HG02571 (cell line): ENCODE data around the gene EEPD1.

Experiments
- ATAC-seq: cut with Tn5 transposase; IDR thresholded peaks from one replicate; pipeline ENCODE4 v1.9.1; 2021; ENCODE audit warnings: mild to moderate bottlenecking, moderate library complexity; ENCODE audit not compliant: unreplicated experiment

EEPD1 gene

DNA sequence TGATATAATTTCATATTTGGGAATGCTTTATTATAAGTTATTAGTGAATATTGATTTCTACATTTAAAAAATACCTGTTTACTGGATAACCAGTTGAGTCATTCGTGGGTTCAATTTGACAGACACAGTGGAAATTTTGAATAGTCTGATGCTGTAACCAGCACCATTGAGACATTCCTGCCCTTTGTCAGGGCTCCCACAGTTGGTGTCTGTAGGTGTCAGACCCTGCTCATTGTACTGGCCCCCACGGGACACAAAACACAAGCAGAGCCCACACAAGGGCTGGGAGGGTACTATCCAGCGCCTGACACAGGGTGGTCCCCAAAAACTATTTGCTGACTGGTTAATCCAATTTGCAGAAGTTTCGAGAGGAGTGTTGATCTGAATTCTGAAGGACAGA, 35.9 kb downstream of the EEPD1 start:
- no peak for ATAC-seq

DNA sequence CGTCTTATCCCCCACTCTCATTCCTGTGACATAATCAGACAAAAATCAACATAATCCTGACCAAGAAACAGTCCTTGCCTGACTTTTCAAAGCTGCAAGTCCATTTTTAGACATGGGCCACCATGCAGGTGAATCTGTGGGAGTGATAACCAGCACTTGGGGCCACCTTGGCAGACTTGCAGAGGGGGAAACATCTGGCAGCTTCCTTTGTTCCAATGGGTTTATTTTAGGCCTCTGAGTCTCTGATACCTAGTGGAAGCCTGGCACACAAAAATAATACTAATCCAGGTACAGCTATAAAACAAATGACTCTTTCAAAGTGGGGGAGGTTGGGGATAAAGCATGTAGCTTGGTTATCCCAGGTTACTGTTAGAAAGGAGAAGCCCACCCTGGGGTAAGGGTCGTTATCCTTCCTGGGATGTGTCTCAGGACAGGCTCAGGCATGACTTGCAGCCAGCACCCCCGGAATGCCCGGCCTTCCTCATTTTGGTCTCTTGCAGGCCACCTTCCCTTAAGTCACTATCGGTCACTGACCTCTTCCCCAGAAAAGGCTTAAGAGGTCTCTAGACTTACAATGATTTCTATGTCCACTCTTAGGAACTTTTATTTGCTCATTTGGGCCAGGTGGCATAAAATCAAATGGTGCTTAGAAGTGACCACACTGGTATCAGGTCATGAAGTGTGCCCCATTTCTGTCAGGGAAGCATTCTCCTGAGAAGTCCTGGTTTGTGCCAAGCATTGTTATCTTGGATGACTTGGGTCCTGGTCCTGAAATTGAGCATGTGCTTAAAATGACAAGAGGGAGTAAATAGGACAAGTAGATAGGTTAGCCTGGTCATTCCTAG, 37.6 kb downstream of the EEPD1 start:
- ATAC-seq: no peak

DNA sequence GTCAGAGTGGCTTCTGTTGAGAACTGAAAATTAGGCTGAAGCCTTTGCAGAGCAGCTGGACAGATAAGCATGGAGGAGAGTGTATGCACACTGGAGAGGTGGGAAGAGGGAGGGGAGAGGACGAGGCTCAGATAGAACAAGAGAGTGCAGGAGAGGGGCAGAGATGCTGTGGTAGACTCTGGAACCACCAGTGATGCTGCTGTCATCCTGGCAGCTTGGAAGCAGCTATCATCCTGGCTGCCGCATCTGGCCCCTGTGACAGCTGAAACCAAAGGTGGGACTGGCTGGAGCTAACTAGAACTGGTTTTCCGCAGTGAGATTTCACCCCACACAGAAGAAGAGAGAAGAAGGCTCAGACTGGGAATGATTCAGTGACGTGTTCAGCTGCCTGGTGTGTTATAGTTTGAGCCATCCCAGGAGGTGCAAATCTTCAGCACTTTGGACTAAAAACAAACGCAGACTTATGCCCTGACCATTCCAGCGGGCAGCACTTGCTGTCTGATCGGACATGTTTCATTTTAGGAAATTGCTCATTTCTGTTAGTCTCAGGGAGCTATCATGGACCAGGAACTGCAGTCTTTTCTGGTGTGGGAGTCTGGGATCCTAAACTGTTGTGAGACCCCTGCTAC, 38.4 kb downstream of the EEPD1 start:
- no peak for ATAC-seq

DNA sequence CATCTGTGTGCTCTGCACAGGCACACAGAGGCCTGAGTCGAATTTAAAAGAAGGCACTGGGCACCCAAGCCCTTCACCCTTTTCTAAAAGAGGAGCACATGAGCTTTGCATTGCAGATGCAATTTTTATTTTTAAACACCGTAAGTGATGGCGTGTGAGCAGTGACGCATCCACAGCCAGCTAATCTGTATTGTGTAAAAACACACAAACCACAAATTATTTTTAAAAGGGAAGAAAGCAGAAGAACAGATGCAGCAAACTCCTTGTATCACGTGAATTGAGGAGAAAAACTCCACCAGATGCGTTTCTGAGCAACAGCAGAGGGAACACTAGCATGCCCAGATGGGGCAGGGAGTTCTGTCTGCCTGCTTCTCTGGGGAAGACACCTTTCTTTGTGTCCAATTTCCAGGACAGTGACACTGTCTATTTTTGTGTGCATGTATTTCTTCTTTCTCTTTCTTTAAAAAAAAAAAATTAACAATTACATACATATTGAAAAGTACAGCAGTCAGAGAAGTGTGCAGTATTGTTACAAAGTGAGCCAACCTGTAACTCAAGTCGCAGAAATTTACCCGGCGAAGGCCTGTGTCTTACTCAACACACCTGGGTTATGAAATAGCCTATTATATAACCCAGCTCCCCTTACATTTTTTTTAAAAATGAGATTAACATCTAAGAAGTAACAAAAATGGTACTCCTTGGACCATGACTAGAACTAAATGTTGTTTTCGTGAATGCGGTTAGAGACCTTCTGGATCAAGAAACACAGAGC, 39.2 kb downstream of the EEPD1 start:
- no peak for ATAC-seq

DNA sequence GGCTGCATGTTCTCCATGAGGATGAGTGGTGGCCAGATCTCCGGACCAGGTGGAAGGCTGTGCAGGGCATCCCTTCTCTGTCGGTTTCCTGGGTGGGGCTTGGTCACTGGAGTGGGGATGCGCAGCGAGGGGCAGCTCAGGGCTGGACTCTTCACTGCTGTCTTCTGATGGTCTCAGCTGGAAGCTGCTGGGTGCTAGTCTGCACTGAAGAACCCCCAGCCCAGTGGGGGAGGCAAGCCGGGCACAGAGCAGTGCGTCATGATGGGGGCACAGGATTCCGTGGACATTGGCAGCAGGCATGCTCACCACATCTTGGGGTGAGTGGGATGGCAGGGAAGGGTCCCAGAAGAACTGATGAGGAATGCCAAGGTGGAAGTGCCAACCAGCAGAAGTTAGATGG, 39.8 kb downstream of the EEPD1 start:
- no peak for ATAC-seq

DNA sequence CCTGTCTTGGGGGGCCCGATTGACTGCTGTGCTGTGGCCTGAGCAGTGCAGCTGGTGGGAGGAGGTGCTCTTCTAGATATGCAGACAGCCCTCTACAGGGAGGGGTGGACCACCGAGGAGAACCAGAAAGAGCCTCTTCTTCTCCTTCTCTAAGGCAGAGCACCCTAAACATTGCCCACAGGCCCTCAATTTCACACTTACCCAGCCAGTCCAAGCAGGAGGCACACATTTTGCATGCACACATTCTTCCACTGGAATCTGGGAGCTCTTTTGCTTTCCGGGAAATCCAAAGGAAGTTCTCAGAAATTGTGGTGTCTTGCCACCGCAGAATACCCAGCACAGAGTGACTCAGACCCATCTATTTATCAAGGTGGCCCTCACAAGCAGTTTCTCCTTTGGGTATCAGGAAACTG, 45.8 kb downstream of the EEPD1 start:
- no peak for ATAC-seq

DNA sequence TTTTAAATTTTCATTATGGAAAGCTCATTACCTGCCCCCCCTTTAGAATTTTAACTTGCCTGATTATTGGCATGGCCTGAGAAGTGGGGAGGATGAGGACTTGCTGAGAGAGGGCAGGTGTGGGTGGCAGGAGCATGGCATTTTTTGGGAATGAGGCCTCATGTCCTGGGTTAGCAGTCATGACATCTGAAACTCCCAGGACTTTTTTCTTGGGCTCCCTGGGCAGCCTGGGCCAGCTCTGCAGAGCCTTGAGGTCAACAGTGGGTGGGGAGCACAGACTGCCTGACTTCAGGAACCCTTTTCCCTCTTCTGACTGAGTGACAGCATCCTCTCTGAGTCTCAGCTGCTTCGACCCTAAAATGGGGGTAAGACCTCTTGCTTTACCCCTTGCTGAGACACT, 46.3 kb downstream of the EEPD1 start:
- no peak for ATAC-seq

DNA sequence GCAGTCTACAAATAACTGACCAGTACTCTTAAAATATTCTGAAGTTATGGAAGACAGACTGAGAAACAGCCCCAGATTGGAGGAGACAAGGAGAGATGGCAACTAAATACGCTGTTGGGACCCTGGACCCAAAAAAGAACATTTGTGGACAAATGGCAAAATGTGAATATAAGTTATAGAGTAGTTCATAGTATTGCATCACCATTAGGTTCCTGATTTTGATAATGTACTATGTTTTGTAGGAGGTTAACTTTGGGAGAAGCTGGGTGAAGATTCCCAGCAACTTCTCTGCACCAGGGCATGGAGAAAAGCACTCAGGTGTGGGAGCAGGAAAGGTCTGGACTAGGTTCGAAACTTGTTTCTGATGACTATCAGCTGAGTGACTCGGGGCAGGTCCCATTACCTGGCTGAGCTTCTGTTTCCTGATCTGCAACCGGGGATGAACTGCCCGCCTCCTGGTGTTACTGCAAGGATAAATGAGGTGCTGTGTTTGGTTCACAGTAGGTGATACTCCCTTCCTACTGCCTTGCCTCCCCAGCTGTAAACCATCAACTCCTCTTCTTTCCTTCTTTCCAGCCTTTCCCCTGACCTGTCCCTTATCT, 48.2 kb downstream of the EEPD1 start:
- ATAC-seq: no peak

DNA sequence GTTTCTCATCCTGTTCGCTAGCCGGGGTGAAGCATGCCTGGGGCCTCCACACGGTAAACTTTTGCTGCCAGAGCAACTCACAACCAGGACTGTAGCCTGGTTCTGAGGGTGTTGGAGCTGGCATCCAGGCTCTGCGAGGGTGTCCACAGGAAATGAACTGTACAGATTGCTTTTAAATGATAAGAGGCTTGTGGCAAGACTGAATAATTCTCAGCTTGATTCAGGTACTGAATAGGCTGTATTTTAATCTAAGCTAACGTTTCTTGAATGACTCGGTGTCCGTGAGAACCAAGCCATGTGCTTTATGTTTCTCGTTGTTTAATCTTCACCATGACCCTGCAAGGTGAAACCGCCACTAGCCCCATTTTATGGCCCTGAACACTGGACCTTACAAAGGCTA, 49.3 kb downstream of the EEPD1 start:
- no peak for ATAC-seq

DNA sequence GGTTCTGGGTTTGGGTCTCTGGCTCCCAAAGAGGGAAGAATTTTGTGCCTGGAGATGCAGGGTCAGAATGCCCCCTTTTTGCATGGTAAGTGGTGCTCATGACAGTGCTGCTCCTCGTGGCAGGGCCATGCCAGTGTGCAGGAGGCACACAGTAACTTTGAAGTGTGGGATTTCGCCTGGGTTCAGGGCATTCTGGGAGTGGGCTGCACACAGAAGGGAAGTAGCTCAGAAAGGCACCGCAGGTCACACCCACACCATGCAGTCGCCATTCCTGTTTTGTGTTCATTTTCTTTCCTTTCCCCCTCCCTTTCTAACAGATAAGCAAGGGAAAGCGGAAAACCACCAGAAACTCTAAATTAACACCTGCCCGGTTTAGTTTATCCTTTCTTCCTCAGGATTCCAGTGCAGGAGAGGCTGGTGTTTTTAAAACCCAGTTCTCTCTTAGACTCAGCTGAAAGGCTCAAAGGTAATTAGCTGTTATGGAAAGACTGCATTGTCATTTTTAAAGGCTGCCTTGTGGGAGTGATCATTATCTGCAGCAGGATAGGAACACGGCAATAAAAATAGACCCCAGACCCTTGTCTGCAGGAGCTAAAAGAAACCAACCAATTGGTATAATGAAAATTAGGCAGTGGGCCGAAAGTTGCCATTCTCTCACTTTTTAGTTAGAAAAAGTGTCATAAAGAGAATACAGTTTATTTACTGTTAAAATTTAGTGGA, 50.2 kb downstream of the EEPD1 start:
- ATAC-seq: no peak

DNA sequence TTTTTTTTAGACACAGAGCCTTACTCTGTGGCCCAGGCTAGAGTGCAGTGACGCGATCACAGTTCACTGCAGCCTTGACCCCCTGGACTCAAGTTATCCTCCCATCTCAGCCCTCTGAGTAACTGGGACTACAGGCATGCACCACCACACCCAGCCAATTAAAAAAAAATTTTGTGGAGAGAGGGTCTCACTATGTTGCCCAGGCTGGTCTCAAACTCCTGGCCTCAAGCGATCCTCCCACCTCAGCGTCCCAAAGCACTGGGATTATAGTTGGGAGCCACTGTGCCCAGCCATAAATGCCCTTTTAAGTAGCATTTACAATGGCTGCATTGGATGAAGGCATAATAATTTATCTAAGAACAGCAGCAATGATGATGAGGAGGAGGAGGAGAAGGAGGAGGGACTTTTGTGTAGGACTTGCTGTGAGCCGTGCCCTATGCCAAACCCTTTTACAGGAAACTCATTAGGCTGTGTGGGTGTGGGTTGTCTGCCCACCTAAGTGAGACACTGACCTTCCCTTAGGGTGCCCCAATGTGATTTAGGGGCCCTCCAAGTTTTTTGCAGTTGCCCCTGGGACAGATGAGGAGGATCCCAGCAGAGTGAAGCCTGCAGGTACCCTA, 51.1 kb downstream of the EEPD1 start:
- ATAC-seq: no peak

DNA sequence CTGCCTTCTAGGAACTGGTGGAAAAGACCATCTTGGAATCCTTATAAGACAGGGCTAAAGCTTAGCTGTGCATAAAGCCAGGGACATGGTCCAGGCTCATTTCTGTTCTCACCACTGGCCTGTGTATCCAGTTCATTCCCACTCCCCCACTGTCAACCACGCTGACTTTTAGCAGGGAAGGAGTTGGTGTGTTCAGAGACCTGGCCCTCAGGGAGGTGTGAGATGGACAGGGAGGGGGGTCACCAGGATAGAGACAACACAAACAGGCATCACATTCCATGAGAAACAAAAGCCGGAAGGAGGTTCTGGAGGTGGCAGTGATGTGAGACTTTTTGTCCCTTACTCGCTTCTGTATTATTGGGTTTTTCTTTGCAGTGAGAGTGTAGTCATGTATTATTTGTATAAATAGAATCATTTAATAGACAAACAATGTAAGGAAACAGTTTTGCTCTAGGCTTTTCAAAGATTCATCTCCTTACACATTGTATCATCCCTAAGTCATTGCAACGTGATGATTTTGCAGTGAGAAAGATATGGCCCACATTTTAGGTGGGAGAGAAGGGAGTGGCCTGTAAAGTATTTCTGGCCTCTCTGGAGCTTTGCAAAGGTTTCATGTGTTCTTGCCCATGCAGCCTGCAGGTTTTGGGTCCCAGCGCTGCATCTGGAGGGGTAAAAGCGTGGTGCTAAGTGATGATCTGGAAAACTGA, 52.0 kb downstream of the EEPD1 start:
- ATAC-seq: no peak

DNA sequence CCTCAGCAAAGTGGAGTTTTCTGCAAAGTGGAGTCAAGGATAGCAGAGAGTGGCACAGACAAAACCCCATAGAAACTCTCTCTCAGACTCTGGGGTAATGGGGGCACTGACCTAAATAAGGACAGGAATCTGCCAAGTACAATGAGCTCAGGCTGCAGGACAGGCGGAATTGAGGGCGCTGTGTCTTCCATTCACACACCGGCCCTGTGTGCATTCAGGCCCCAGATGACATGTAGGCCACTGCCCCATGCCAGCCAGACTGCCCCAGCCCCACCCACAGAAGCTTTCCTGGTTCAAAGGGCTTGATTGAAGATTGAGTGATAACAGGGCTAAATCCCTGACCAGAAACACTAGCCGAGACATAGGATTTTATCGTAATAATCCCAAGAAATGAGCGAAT, 52.7 kb downstream of the EEPD1 start:
- ATAC-seq: no peak

DNA sequence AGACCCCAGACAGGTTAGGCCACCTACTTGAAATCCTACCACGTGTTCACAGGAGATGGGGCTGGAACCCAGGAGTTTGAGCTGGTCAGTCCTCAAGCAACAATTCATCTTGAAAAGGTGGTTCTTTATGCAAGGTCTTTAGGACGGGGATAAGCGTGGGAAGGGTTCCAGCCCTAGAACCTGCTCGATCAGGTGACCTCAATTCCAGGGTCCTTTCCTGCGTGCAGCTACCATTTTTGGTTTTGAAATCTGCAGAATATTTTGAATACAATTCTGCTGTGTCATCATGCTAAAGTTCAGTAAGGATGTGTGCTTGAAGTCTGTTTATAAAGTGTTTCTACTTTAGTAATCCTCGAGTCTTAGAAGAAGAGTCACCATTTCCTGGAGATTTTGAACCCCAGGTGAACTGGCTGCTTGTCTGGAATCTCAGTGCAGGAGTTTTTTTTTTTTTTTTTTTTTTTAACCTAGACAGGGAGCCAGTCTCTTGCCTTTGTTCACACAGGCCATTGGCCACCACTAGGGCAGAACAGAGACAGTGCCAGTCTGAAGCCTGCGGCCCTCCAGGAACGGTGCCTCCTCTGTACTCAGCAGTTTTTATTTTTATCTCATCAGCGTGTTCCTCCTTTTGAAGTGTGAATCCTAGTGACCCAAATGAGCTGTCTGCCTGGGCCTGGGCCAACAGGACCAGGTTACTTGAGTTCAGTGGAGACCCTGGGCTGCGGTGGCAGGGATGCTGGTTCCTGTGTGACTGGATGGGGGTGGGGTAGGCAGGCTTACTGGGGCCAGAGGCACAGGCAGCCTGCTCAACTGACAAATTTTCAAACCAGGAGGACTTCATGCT, 54.6 kb downstream of the EEPD1 start:
- no peak for ATAC-seq

DNA sequence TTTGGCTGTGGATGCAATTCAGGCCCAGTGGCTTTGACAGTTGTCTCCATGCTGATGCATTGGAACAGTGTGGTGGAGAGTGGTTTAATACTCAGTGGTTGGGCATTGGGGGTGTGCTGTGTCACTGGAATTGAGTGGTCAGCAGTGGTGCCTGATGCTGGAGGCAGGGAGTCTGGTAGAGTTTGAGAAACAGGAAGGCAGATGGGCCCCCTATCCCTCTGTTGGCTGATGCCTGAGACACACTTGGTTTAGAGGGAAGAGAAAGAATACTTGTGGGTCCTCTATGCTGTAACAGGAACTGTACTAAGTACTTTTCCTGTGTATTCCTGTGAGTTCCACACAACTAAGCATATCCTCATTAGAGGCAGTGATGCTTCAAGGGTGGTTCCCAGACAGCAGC, 55.4 kb downstream of the EEPD1 start:
- ATAC-seq: no peak

DNA sequence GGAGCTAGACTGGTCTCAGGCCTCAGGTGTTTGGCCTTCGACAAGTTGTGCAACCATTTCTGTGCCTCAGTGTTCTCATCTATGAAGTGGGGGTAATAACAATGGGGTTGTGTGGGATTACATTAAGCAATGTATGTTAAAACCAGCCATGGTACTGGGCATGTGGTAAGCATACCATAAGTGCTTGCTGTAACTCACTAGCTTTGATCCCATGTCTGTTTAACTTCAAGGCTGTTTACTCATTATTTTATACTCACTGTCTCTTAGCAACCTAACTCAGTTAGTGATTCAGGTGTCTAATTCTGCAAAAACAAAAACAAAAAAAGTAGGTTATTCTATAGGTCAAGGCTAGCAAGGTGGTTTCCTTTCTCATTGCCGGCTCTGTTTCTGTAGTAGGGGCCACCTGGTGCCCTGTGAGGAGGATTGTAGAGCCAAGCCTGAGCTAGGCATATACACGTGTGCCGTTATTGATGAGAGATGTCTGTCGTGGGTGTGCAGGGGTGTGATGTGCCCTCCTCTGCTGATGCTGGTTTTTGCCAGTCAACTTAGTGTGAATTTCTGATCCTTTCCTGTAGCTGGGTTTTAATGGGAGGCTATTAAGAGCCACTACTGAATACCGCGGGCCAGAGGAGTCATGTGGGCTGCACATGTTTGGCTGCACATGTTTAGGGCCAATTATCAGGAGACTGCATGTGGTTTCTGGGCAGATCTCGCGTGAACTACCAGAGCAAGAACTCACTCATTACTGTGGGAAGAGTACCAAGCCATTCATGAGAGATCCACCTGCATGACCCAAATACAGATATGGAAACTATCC, 56.2 kb downstream of the EEPD1 start:
- no peak for ATAC-seq

DNA sequence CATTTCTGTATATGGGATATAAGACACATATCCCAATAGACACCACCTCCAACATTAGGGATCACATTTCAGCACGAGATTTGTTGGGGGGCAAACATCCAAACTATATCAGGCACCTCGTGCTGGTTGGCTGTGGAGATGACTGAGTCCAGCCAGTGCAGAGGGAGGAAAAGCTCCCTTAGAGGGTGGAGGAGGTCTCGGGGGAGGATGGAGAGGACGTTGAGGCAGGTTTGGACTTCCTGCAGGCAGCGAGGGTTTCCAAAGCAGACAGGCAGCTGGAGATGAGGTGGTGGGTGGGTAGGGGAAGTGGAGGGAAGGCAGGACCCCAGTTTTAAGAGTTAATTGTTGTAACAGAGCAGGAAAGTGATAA, 56.7 kb downstream of the EEPD1 start:
- no peak for ATAC-seq

DNA sequence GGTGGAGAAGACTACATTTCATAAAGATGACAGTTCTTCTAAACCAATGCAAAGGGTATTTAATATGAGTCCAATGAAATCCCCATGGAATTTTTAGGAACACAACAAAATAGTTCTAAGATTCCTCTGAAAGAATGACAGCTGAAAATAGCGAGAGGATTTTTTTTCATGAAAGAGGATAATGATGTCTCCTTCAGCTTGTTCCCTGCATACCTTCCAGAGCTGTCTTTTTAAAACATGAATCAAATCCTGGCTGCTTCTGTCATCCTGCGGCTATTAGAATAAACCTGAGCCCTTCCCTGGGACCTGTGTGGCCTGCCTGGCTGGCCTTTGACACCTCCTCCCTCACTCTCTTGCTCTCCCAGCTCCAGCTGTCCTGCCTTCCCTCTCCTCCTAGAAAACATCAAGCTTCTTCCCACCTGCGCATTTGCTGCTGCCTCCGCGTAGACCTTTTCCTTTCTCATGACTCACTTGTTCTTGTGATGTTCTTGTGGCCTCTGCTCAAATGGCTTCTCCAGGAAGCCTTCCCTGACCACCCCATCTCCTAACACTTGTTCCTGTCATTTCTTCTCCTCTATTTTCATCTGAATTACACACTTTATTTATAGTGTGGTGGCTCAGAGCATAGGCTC, 57.4 kb downstream of the EEPD1 start:
- no peak for ATAC-seq
